Measurements from ENCODE around the gene AFG1L. TPM values are rescaled to one million over a fixed set of nuclear protein-coding genes. Genes with fewer than 3 reads are reported as not detected.
"Not testable (repeated sequence)": the region's sequence is repeated elsewhere in the genome, so short reads cannot be mapped to it uniquely, and the experiment has no call there.

Gene AFG1L
- total RNA-seq, 1 donor from 2014 or later, result 4.3 TPM

- no peak for DNase-seq (ENCODE audit: low spot score)
These were observed 114.0 kb downstream of the AFG1L start for GRCh38 chr6:108408861-108409260.

DNA sequence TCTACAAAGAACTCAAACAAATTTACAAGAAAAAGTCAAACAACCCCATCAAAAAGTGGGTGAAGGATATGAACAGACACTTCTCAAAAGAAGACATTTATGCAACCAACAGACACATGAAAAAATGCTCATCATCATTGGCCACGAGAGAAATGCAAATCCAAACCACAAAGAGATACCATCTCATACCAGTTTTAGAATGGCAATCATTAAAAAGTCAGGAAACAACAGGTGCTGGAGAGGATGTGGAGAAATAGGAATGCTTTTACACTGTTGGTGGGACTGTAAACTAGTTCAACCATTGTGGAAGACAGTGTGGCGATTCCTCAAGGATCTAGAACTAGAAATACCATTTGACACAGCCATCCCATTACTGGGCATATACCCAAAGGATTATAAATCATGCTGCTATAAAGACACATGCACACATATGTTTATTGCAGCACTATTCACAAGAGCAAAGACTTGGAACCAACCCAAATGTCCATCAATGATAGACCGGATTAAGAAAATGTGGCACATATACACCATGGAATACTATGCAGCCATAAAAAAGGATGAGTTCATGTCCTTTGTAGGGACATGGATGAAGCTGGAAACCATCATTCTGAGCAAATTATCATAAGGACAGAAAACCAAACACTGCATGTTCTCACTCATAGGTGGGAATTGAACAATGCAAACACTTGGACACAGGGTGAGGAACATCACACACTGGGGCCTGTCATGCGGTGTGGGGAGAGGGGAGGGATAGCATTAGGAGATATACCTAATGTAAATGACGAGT is 121.4 kb downstream of the AFG1L start:
- not testable (repeated sequence) for DNase-seq (ENCODE audit: low spot score)

DNA sequence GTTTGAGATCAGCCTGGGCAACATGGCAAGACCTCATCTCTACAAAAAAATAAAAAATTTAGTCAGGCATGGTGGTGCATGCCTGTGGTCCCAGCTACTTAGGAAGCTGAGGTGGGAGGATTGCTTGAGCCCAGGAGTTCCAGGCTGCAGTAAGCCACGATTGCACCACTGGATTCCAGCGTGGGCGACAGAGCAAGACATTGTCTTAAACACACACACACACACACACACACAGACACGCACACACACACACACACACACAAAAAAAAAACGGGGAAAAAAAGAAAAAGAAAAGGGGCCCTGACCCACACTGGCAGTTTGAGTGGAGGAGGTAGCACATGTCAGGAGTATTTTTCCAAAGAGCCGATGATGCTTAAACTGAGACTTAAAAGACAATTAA is 122.2 kb downstream of the AFG1L start:
- DNase-seq (ENCODE audit: low spot score), result no peak

GRCh38 chr6:108419474-108419873 is 124.6 kb downstream of the AFG1L start:
- no peak for DNase-seq (ENCODE audit: low spot score)

GRCh38 chr6:108419934-108420609 is 125.2 kb downstream of the AFG1L start:
- no peak for DNase-seq (ENCODE audit: low spot score)

DNA sequence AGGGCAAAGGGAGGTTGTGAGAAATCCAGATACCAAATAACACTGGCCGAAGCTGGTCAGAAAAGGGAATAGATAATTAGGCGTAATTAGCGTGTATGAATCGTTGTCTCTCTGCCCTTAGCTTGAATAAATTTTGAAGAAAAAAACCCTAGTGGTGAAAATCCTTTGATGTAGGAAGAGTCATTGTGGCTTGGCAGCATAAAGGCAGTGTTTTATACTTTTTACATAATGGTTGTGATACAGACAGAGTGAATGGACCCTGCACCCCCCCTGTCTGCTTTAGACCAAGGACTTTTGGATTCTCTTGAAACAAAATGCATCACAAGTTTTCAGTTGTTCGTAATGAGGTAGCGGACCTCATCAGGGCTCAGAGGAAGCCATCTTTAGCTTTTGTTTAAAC is 126.5 kb downstream of the AFG1L start:
- no peak for DNase-seq (ENCODE audit: low spot score)

DNA sequence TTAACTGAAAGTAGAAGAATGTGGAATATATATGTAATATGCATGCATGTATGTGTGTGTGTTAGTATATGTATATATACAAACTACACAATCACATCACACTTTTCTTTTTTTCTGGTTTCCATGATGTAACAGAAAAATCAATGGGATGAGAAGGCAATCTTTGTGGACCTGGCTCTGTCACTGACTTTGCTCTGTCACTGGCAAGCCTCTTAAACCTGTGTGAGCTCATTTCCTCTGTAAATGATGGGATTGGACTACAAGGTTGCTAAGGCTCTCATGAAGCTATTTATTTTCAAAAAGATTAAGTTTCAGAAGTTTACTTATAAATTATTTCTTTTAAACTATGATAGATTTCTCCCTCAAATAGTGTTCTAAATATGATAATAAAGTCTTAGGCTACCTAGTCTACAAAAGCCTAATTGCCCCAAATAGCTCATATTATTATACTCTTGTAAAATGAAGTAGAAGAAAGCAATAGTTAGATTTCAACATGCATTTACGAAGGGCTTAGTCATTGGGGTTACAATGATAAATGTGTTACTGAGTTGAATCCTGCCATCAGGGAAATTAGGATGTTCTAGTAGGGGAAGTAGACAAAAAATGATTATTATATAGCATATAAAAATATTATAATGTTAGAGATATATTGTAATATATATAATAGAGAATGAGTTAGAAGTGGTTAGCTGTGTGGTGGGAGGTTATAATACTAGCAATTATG is 129.3 kb downstream of the AFG1L start:
- DNase-seq (ENCODE audit: low spot score), result no peak

GRCh38 chr6:108425428-108425827 is 130.6 kb downstream of the AFG1L start:
- no peak for DNase-seq (ENCODE audit: low spot score)

- DNase-seq (ENCODE audit: low spot score), result no peak
These were observed 137.3 kb downstream of the AFG1L start for GRCh38 chr6:108432143-108432542.

GRCh38 chr6:108432792-108433191 is 137.9 kb downstream of the AFG1L start:
- no peak for DNase-seq (ENCODE audit: low spot score)

- DNase-seq (ENCODE audit: low spot score), result no peak
These were observed 139.4 kb downstream of the AFG1L start for GRCh38 chr6:108434222-108434621.

GRCh38 chr6:108435391-108435790 is 140.5 kb downstream of the AFG1L start:
- no peak for DNase-seq (ENCODE audit: low spot score)

GRCh38 chr6:108436771-108437170 is 141.9 kb downstream of the AFG1L start:
- no peak for DNase-seq (ENCODE audit: low spot score)

- no peak for DNase-seq (ENCODE audit: low spot score)
These were observed 143.0 kb downstream of the AFG1L start for GRCh38 chr6:108437821-108438220.

DNA sequence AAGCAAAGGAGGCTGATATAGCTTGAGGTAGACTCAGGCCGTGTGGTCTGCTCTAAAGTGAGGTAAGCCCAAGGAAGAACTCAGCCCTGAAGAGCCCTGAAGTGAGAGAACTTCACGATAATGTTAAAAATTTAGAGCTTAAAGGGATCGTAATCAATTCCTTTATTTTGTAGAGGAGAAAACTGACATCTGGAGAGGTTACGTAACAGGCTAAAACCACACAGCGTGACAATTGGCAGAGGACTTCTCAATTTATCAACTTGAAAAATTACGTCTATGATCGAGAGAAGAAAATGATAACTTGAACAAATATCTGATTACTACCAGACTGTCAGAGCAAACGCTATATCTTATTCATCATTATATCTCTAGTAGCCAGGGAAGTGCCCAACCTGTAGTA is 144.1 kb downstream of the AFG1L start:
- DNase-seq (ENCODE audit: low spot score), result no peak

DNA sequence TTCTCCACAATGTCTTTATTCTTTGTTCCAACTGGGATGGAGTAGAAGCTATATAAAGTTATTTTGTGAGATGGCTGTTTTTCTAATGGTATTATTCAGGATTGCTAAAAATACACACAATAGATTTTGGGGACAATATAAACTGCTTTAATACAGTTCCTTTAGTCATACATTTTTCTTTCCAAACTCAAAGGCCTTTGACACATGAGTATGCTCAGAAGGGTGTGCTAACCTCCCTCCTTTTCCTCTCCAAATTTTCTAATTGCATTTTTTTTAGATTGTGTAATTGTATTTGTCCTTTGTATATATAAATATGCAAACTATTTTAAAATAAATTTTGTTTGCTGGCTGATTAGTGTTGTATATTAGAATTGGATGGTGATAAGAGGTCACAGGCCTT is 146.3 kb downstream of the AFG1L start:
- DNase-seq (ENCODE audit: low spot score), result no peak

DNA sequence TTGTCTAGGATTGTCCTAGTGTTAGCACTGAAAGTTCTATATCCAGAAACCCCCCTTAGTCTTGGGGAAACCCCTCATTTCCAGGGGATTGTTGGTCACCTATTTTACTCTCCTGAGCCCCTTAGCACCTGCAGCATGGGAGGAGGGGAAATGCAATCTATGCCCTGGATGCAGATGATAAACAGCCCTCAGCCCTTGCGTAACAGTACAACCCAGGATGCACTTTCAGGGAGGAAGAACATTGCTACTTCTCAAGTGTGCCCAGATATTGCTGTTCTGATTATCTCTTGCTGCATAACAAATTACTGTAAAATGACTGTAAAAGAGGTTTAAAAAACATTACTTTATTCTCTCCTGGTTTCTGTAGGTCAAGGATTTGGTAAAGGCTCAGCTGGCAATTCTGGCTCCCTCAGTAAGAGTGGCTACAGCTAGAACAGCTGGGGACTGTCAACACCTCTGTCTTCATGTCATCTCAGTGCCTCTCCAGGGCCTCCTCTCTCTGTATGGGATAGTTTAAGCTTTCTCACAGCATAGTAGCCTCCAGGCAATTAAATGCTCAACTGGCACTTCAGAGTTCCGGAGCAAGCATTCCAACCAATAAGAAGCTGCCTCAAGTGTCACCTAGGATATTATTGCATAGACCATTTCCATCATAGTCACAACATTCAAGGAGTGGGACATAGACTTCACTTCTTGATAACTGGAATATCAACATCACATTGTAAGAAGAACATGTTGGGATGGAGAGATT is 148.1 kb downstream of the AFG1L start:
- DNase-seq (ENCODE audit: low spot score), result no peak

DNA sequence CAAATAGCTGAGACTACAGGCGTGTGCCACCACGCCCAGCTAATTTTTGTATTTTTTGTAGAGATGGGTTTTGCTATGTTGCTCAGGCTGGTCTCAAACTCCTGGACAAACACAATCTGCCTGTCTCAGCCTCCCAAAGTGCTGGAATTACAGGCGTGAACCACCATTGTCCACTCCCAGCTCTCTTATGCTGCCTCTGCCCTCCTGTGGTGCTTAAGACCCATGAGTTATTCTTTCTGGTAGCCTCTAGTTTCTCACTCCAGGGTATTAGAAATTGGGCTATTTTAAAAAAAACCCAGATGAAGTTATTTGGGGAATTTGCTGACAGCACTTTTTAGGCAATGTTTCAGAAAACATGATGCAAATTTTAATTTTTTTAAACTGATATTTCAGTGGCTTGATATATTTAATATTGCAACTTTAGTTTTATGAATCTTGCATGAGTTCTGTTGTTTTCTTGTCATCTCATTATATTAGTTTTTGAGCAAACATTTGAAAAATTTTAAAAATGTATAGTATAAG is 151.8 kb downstream of the AFG1L start:
- DNase-seq (ENCODE audit: low spot score), result no peak

GRCh38 chr6:108448481-108448880 is 153.6 kb downstream of the AFG1L start:
- DNase-seq (ENCODE audit: low spot score), result no peak

- DNase-seq (ENCODE audit: low spot score), result not testable (repeated sequence)
These were observed 154.9 kb downstream of the AFG1L start for GRCh38 chr6:108449717-108450116.

DNA sequence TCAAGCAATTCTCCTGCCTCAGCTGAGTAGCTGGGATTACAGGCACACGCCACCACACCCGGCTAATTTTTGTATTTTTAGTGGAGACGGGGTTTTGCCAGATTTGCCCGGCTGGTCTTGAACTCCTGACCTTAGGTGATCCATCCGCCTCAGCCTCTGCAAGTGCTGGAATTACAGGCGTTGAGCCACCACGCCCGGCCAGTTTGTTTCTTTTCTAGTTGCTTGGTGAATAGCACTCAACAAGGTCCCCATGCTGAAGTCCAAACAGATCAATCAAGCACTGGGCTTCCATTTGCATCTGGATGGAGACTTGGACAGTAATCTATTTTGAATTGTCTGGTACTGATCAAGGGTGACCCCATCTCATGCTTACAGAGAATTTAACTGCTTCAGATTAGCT is 157.0 kb downstream of the AFG1L start:
- no peak for DNase-seq (ENCODE audit: low spot score)
